SU-DHL-6 (cell line): ENCODE results near the gene ORC3.
"Not testable (repeated sequence)": the region's sequence is repeated elsewhere in the genome, so short reads cannot be mapped to it uniquely, and the experiment has no call there.

ENCODE experiments used
- H2AFZ ChIP-seq: fragments of 200-600 bp; sonication (generic); 2 replicates; pipeline ENCODE4 v1.6.1; 2014; ENCODE audit warnings: low read depth, mild to moderate bottlenecking, moderate library complexity, mixed read lengths, antibody characterized with exemption, low read length; ENCODE audit not compliant: severe bottlenecking
- H3F3A ChIP-seq: fragments of 200-600 bp; shearing (Covaris generic); 2 replicates; pipeline ENCODE4 v1.6.0; 2016; ENCODE audit warnings: antibody characterized with exemption, mild to moderate bottlenecking; ENCODE audit not compliant: insufficient read depth
- H3K27ac ChIP-seq: fragments of 200-600 bp; sonication (generic); 2 replicates; pipeline ENCODE4 v1.5.1; 2016; ENCODE audit warnings: low read depth, mild to moderate bottlenecking, low read length, moderate library complexity, mixed read lengths
- H3K27me3 ChIP-seq: fragments of 200-600 bp; sonication (generic), shearing (Covaris generic); 2 replicates; pipeline ENCODE4 v1.6.0; 2014; ENCODE audit warnings: mild to moderate bottlenecking, low read length
- H3K36me3 ChIP-seq: fragments of 200-600 bp; sonication (generic); 2 replicates; pipeline ENCODE4 v1.6.1; 2014; ENCODE audit warnings: mild to moderate bottlenecking, low read length, mixed read lengths
- H3K4me2 ChIP-seq: fragments of 300-600, 200-600 bp; shearing (Covaris generic), sonication (generic); 2 replicates; pipeline ENCODE4 v1.6.0; 2014; ENCODE audit warnings: low read length, low read depth, mild to moderate bottlenecking; ENCODE audit not compliant: poor library complexity, severe bottlenecking
- H3K4me3 ChIP-seq: fragments of 200-600 bp; sonication (generic); 2 replicates; pipeline ENCODE4 v1.5.1; 2014; ENCODE audit warnings: antibody characterized with exemption, low read length, mild to moderate bottlenecking, mixed read lengths; ENCODE audit not compliant: insufficient read depth, poor library complexity, severe bottlenecking
- H3K79me2 ChIP-seq: fragments of 200-600 bp; sonication (generic); 2 replicates; pipeline ENCODE4 v1.6.1; 2014; ENCODE audit warnings: mild to moderate bottlenecking, low read length, moderate library complexity; ENCODE audit not compliant: insufficient read depth
- H3K9ac ChIP-seq: fragments of 200-600 bp; sonication (generic); 2 replicates; pipeline ENCODE4 v1.7.0; 2014; ENCODE audit warnings: mild to moderate bottlenecking, low read length
- H3K9me2 ChIP-seq: fragments of 200-600 bp; sonication (generic); replicated peaks from 2 replicates; pipeline ENCODE4 v1.6.1; 2014; ENCODE audit warnings: low read length; ENCODE audit not compliant: insufficient read depth
- H3K9me3 ChIP-seq: fragments of 200-600 bp; sonication (generic); 2 replicates; pipeline ENCODE4 v1.6.1; 2014; ENCODE audit warnings: low read length, mixed read lengths; ENCODE audit not compliant: insufficient read depth
- H4K20me1 ChIP-seq: fragments of 200-600 bp; sonication (generic); 2 replicates; pipeline ENCODE4 v1.6.1; 2014; ENCODE audit warnings: low read depth, mild to moderate bottlenecking, antibody characterized with exemption, low read length, moderate library complexity, mixed read lengths
- EZH2phosphoT487 ChIP-seq: fragments of 200-600 bp; sonication (generic), shearing (Covaris generic); conservative IDR thresholded peaks from 2 replicates; pipeline ENCODE4 v1.6.1; 2018; ENCODE audit warnings: mild to moderate bottlenecking, antibody characterized with exemption, low read length, moderate library complexity, mixed read lengths
- TF ChIP-seq, protein P1 (sequence below): fragments of 200-600 bp; sonication (generic); IDR thresholded peaks from one replicate; pipeline ENCODE4 v1.5.1; 2017; ENCODE audit warnings: antibody characterized with exemption, mild to moderate bottlenecking, low read length, moderate library complexity; ENCODE audit not compliant: insufficient read depth, poor library complexity, severe bottlenecking

ORC3 gene

DNA sequence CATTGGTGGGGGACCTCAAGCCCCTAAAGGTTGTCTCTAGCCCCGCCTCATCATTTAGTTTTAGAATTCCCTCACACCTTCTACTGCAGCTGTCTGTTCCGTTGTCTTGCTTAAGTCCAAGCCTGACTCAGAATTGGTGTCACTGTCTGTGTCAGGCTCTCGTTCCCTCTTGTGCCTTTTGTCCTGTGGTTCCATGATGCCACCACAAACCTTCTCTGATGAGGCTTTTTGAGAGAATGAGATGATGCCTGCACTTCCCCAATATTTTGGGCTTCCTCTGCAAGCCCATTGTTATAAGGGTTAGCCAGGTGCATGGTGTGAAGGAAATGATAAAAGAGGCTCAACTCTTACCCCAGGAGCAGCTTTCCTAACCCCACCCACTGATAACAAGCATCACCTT is 120.2 kb downstream of the ORC3 start:
- H3K79me2 ChIP-seq: no peaks in the 10 kb centered on the region
- no peaks in the 10 kb centered on the region for H3K9me3 ChIP-seq
- no peak overlapping the region for H3K4me2 ChIP-seq
- H4K20me1 ChIP-seq: no peaks in the 10 kb centered on the region
- H3K9ac ChIP-seq: no peak overlapping the region
- no peaks in the 10 kb centered on the region for H3K9me2 ChIP-seq
- H3K27me3 ChIP-seq: no peaks in the 10 kb centered on the region
- H2AFZ ChIP-seq: no peak overlapping the region
- H3K27ac ChIP-seq: no peak overlapping the region
- no peak overlapping the region for H3K4me3 ChIP-seq
- peaks cover 5% of the 10 kb centered on the region for H3F3A ChIP-seq
- no peaks in the 10 kb centered on the region for H3K36me3 ChIP-seq
- no peak for TF ChIP-seq EZH2phosphoT487
- TF ChIP-seq, protein P1, sequence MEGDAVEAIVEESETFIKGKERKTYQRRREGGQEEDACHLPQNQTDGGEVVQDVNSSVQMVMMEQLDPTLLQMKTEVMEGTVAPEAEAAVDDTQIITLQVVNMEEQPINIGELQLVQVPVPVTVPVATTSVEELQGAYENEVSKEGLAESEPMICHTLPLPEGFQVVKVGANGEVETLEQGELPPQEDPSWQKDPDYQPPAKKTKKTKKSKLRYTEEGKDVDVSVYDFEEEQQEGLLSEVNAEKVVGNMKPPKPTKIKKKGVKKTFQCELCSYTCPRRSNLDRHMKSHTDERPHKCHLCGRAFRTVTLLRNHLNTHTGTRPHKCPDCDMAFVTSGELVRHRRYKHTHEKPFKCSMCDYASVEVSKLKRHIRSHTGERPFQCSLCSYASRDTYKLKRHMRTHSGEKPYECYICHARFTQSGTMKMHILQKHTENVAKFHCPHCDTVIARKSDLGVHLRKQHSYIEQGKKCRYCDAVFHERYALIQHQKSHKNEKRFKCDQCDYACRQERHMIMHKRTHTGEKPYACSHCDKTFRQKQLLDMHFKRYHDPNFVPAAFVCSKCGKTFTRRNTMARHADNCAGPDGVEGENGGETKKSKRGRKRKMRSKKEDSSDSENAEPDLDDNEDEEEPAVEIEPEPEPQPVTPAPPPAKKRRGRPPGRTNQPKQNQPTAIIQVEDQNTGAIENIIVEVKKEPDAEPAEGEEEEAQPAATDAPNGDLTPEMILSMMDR: no peak

DNA sequence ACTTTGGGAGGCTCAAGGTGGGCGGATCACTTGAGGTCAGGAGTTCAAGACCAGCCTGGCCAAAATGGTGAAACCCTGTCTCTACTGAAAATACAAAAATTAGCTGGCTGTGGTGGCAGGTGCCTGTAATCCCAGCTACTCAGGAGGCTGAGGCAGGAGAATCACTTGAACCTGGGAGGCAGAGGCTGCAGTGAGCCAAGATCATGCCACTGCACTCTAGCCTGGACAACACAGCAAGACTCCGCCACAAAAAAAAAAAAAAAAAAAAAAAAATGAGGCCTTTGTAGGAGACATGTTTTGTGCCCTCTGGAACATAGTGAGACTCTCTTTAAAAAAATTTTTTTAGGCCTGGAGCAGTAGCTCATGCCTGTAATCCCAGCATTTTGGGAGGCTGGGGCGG is 122.8 kb downstream of the ORC3 start:
- not testable (repeated sequence) for H3K36me3 ChIP-seq, H2AFZ ChIP-seq, H3K9me3 ChIP-seq, H3K9me2 ChIP-seq, H3F3A ChIP-seq, H3K4me2 ChIP-seq, H3K79me2 ChIP-seq, H3K27ac ChIP-seq, H3K9ac ChIP-seq, H3K27me3 ChIP-seq, H4K20me1 ChIP-seq, H3K4me3 ChIP-seq

DNA sequence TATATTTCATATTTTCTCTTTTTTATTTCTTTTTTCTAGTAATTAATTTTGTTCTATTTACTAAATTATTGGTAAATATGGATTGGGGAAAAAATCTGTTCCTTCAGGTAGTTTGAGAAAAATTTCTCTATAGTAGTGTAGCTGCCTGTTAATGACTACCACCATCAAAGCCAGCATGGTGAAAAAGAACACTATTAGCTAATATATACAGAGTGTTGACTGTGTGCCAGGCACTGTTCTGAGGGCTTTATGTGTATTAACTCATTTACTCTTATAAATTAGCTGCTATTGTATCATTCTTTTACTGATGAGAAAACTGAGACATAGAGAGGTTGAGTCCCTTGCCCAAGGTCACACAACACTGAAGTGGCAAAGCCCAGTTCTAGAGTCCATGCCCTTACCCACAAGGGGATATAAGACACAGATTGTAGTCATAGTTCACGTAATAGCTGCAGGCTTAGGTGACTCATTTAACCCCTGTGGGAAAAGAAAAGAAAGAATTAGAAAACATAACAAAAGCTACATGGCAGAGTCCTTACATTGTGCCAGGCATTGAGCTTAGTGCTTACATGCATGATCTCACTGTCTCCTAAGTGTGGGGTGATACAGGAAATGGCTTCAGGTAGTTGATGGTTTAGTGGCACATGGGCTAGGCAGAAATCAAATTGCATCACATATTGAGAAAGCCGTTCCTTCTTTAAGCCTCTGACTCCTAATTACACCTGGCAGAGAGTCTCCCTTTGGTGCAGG is 124.3 kb downstream of the ORC3 start:
- Histone ChIP-seq H3F3A (no peaks in the 10 kb centered on the region), H3K36me3 (no peaks in the 10 kb centered on the region), H3K9me3 (no peaks in the 10 kb centered on the region), H3K79me2 (no peaks in the 10 kb centered on the region), H3K4me3 (no peak overlapping the region), H3K4me2 (no peak overlapping the region), H3K27ac (no peak overlapping the region), H2AFZ (peak overlapping the region; percentile 3), H4K20me1 (no peaks in the 10 kb centered on the region), H3K9ac (no peak overlapping the region), H3K27me3 (no peaks in the 10 kb centered on the region), H3K9me2 (no peaks in the 10 kb centered on the region)
- no peak for TF ChIP-seq EZH2phosphoT487
- TF ChIP-seq, protein P1: no peak
